HG02840 (cell line): ENCODE measurements around the gene SAP30L.

ENCODE experiments used
- ATAC-seq: cut with Tn5 transposase; IDR thresholded peaks from one replicate; pipeline ENCODE4 v1.9.1; 2021; ENCODE audit warnings: mild to moderate bottlenecking, moderate library complexity, moderate number of reproducible peaks; ENCODE audit not compliant: unreplicated experiment, low FRiP score

Gene SAP30L

DNA sequence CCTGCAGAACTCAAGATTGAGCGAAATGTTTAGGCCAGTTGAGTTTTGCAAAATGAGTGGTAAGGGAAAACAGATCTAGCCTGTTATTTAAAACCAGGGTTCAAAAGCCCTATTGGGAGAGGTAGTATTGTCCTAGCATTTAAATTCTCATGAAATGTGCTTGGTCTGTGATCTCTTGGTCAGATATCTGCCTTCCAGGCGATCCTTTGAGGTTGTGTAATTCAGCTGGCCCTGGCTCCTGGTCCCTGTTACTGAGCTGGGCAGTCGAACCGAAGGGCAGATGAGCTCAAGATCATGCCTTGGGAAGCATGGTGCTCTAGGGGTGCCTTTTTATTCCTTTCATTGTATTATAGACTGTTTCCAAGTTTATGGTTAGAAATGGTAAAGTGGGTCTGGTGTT, 14.4 kb downstream of the SAP30L start:
- ATAC-seq = no peak

DNA sequence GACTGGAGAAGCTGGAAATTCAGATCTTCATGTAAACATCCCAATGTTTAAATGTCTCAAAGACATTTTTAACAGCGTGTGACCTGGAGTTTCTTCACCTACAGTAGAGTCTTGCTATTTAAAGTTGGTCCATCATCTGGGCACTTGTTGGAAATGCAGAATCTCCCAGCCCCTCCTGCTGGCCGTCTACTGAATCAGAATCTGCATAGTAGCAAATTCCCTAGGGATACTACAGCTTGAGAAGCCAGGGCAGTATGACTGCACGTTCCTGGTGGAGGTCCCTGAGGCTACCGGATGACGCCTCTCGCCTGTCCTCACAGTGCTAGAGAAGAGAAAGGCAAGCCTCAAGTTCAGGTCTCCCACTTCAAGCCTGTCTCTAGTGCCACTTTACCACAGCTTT, 15.7 kb downstream of the SAP30L start:
- no peak for ATAC-seq

GRCh38 chr5:154464438-154464837, 18.6 kb downstream of the SAP30L start:
- ATAC-seq = no peak

DNA sequence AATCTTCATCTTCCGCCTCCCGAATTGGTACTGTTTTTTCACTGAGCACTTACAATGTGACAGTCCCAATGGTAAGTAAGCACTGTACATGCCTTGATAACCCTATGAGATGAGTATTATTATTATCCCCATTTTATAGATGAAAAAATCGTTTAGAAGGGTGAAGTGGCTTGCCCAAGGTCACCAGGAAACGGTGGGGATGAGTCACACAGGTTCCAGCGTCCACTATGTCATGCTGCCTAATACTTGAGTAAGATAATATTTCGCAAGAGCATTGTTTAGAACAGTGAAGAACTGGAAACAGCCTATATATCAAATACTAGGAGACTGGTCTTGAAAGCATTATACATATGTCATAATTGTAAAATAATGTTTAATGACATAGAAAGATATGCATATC, 19.4 kb downstream of the SAP30L start:
- no peak for ATAC-seq

DNA sequence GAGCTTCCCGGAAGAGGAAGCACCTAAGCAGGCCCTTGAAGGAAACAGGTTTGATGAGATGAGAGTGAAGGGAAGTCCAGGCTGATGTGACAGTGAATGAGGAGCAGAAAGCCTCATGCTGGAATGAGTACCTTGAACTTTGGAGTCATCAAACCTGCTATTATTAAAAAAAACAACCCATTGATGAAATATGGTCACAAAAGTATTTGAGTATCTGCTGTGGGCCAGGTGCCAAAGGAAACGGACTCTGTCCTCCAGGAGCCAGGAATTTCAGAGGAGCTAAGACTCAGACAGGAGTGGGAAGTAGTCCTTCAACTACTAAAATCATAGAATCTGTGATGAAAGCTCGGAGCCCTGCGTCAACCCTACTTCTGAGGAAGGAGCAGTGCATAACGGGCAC, 20.4 kb downstream of the SAP30L start:
- ATAC-seq = no peak

GRCh38 chr5:154466671-154467070, 20.9 kb downstream of the SAP30L start:
- ATAC-seq = no peak

GRCh38 chr5:154467655-154468354, 22.0 kb downstream of the SAP30L start:
- ATAC-seq = peak; percentile 83

- ATAC-seq = no peak
Observed at GRCh38 chr5:154470137-154470536, 24.3 kb downstream of the SAP30L start.

DNA sequence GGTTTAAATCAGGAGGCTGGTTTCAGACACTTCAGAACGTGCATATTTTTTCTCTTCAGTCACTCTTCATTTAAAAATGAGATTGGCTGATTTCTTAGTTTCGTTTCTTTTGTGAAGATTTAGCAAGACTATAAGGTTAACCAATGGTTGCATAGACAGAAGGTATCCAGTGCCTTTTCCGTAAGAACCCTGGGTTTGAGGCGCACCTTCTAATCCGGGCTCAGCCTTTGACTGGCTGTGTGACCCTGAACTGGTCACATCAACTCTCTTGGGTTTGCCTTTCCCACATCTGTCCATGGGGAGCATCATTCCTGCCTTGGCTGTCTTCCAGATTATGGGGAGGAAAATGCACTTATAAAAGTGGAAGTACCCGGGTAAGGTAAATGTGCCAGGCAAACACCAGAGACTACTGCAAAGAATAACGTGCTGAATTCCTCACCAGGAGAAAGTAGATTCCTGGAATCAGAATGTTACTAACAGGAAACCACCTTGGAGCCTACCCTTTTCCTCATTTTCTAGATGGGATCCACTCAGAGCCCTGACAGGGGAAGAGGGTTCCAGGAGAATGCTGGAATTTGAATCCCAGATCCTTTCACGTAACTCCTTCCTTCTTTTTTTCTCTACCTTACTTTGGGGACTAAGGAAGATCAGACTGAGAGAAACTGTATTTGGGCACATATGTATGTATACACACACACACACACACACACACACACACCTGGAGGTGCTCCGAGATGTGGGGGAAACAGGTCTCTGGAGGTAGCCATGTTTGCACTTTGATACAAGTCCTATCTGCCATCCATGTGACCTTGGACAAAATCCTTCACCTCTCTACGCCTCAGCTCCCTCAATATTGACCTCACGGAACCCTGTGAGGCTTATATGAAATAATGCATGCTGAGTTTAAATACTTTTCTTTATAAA, 25.4 kb downstream of the SAP30L start:
- no peak for ATAC-seq

DNA sequence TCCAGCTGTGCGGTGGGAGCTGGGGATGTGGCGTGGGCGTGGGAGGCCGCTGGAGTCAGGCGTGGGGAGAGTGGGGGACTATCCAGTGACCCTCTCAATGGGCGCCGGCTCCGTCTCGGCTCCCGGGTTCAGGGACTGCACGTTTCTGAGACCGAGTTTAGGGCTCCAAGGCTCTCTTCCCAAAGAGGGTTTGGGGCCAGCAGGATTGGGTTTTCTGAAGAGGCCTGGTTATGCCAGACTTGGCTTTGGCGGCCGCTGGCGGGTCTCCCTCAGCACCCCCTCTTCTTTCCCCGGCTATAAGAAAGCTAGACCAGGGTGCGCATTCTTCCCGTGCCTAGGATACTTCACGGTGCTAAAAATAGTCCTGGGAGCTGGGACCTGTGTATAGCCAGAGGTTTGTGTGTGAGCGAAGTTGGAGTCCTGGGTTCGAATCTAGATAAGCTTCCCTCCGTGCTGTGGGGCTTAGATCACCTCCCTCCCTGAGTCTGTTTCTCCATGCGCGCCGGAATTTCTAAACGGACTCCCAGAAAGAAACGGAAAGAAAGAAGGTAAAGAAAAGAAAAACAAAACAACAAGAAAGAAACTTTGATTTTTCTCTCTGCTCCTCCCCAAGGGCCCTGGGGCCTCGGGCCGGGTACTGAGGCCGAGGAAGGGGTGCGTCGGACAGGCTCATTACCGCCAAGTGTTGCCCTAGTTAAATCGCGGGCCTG, 27.2 kb downstream of the SAP30L start:
- no peak for ATAC-seq

GRCh38 chr5:154473581-154474283, 27.9 kb downstream of the SAP30L start:
- ATAC-seq = no peak

- ATAC-seq = no peak
Observed at GRCh38 chr5:154474396-154475334, 28.9 kb downstream of the SAP30L start.

DNA sequence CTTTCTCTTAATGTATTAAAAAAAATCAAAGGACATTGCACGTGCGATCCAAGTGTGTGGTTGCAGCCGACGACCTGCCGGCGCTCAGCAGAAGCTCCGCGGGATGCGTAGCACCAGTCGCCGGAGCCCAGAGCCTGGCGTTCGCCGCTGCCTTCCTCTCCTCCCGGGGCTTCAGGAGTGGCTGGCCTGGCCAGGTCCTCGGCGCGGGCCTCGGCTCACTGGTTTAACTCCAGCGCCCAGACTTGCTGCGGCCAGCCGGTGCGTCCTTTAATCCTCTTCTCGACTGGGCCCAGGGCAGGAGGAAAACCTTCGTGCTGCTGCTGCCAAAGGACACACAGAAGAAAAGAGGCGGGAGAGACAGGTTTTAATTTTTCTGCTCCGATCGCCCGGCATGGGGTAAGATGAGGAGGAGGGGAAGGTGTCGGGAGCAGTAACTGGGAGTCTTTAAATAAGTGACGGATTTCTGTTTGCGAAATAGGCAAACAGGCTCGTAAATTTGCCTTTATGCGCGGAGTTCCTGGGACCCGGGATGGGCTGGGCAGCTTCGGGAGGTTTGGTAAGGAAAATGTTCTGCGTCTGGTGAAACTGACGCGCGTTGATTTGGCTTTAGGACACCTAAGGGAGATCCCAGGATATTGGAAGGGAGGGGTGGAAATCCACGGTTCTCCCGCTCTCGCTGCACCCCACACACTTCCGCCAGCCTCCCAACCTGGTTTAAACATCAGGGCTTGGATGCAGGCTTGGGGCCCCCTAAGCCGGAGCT, 30.0 kb downstream of the SAP30L start:
- no peak for ATAC-seq

- no peak for ATAC-seq
Observed at GRCh38 chr5:154476354-154477205, 30.8 kb downstream of the SAP30L start.

- no peak for ATAC-seq
Observed at GRCh38 chr5:154477382-154478223, 31.8 kb downstream of the SAP30L start.

DNA sequence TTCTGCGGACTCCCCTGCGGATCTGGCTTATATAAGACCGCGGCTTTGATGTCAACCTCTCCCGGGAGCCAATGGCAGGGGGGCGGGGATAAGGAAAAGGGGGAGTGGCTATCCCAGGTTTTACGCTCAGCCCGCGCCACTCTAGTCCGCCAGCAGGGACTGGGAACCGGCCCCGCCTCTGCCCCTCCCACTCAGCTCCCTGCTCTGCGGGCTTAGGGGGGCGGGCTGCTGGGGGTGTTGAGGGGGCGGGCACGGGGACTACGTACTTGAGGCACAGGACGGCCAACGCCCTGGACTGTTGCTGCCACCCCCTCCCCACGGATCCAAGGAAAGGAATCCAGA, 32.4 kb downstream of the SAP30L start, which contains the start of gene HAND1:
Gene HAND1 (minus strand): TSS at position 4 of the 342 bp plus-strand sequence. CDS start 219 bp downstream, outside the sequence.
- no peak for ATAC-seq

DNA sequence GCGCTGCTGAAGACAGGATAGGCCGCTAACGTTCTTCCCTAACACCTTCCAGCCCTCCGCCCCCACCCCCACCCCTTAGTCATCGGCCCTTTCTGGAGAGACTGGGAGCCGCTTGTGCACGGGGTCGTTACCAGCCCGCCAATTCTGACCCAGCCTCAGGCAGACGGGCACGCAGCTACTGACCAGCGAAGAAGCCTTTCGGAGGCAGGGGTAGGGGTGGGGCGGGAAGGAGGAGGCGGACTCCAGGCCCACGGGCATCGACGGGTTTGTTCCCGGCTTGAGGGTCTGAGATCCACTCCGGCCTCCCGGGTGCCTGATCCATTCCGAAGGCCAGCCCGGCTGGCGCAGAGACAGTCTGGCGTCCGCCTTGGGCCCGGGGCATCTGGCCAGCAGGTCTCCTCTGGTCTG, 33.0 kb downstream of the SAP30L start:
- no peak for ATAC-seq
